GM21737 (cell line): ENCODE data around the gene SNX8.

ENCODE experiments used
- ATAC-seq: cut with Tn5 transposase; IDR thresholded peaks from one replicate; pipeline ENCODE4 v1.9.1; 2021; ENCODE audit warnings: mild to moderate bottlenecking, moderate library complexity; ENCODE audit not compliant: unreplicated experiment

Gene SNX8

GRCh38 chr7:2224934-2225333 lies 89.3 kb downstream of the SNX8 start:
- ATAC-seq, result no peak

DNA sequence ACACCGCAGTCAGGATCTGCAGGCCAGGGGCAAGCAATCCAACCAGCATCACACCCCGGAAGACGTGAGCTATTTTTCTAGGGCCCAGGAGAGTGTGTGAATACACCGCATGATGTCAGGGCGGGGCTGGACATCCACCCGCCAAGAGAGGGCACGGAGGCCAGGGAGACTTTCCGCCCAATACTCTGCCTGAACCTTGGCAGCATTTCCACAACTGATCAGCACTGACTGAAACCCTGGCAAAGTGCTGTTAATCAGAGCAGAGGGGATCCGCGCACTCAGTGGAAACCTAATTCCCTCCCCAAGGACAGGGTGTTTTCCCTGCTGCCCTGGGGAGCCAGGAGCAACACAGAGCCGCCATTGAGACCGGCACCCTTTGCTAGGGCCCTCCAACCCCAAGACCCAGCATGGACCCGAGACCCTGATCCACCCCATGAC lies 89.7 kb downstream of the SNX8 start:
- ATAC-seq, result no peak

GRCh38 chr7:2223321-2223720 lies 90.9 kb downstream of the SNX8 start:
- ATAC-seq, result no peak

GRCh38 chr7:2222516-2222915 lies 91.7 kb downstream of the SNX8 start:
- no peak for ATAC-seq

GRCh38 chr7:2220954-2221353 lies 93.3 kb downstream of the SNX8 start:
- no peak for ATAC-seq

DNA sequence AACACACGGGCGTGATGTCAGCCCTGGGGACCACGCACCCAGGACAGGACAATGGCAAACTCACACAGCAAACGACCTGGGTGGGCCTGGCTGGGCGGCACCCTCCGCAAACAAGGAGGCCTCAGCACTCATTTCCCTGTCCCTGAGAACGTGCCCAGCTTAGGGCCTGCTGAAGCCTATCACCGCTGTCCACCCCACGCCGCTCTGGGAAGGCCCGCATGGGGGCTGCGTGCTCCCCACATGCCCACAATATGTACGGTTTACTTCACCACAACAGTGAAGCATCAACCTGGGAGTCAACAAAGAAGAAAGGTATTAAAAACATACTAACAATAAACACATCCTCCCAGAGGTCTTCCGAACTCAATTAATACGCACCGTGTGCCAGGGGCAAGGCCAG lies 93.7 kb downstream of the SNX8 start:
- no peak for ATAC-seq

- ATAC-seq, result no peak
Observed at GRCh38 chr7:2220030-2220429, 94.2 kb downstream of the SNX8 start.

- ATAC-seq, result no peak
Observed at GRCh38 chr7:2219606-2220005, 94.6 kb downstream of the SNX8 start.

- no peak for ATAC-seq
Observed at GRCh38 chr7:2219136-2219535, 95.1 kb downstream of the SNX8 start.

- no peak for ATAC-seq
Observed at GRCh38 chr7:2218444-2218785, 95.8 kb downstream of the SNX8 start.

GRCh38 chr7:2217716-2218443 lies 96.4 kb downstream of the SNX8 start:
- ATAC-seq, result no peak

GRCh38 chr7:2217206-2217605 lies 97.0 kb downstream of the SNX8 start:
- no peak for ATAC-seq

DNA sequence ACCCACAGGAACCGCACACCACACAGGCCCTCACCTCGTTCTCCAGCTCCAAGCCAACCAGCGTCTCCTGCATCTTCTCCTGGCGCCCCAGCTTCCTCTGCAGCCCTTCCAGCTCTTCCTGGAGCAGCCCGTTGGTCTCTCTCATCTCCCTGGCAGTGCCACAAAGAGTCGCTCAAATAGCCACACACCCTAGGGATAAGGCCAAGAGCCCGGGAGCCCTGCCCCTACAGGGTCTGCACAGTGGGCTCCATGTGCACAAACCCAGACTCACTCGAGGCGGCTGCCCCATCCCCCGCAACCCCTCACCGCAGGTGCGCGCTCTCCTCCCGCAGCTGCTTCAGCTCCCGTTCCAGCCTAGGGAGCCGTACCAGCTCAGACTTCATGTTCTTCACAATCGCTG lies 98.4 kb downstream of the SNX8 start:
- ATAC-seq, result no peak

GRCh38 chr7:2214636-2215035 lies 99.6 kb downstream of the SNX8 start:
- ATAC-seq, result no peak

DNA sequence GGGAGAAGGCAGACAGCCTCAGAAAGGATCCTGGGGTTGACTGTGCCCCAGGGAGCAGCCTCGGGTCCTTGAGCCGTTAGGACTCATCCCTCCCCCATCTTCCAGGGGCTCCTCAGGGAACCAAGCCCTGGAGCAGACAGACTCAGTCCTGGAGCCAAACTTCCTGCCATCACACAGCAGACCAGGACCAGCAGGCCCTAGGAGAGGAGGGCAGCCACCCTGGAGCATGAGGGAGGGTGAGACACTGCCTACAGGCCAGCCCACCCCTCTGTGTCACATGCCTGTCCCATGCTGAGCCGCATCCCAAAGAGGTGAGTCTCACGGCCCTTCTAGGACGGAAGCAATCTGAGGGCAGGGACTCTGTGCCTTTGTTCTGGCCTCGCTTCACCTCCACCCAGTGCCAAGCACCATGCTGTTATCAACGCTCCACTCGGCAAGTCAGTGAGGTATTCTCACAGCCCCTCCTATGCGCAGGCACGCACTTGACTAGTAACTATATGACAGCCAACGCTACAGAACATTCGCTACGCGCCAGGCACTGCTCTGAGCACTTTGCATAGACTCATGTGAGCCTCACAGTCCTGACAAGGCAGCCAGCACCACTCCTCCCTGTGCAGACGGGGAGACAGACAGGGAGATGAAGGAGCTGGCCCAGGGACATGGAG lies 100.6 kb downstream of the SNX8 start:
- no peak for ATAC-seq

- ATAC-seq, result no peak
Observed at GRCh38 chr7:2212906-2213305, 101.3 kb downstream of the SNX8 start.

GRCh38 chr7:2211926-2212325 lies 102.3 kb downstream of the SNX8 start:
- no peak for ATAC-seq

DNA sequence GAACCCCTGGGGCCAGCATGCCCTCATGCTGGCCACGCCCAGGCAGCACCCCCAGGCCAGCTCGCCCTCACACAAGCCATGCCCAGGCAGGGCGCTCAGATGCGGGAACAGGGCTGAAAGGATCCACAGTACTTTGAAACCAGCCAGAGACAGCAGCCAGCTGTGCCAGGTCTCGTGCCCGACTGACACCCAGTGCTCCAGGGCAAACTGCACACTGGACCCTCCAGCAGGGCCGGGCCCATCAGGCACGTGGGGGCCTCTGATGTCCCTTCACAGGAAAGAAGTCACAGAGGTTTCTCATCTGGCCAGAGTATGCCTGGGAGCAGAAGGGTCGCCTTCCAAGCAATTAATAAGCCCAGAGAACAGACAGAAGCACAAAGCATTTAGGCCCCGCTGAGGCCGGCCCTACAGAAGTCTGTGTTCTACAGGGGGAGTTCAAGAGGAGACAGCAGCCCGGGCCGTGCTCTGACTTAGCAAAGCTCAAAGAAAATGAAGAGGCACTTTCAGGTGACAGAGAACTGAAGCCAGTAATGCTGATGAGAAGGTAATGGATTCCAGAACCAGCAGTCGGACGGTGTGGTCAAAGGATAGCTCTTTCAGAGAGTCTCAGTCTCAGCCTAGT lies 102.9 kb downstream of the SNX8 start:
- ATAC-seq, result no peak

GRCh38 chr7:2210551-2211258 lies 103.5 kb downstream of the SNX8 start:
- no peak for ATAC-seq

- no peak for ATAC-seq
Observed at GRCh38 chr7:2209961-2210323, 104.3 kb downstream of the SNX8 start.

- ATAC-seq, result no peak
Observed at GRCh38 chr7:2209146-2209960, 104.9 kb downstream of the SNX8 start.
